22Rv1 (cell line): Measurements from ENCODE around the gene ELF2.
"Not testable (repeated sequence)": the region's sequence is repeated elsewhere in the genome, so short reads cannot be mapped to it uniquely, and the experiment has no call there.

Experiments
- ZFX ChIP-seq: fragments of 450-650 bp; IDR thresholded peaks from 2 replicates; pipeline ENCODE4 v1.6.1; 2017; ENCODE audit warnings: antibody characterized with exemption, borderline replicate concordance
- TF ChIP-seq, protein P1 (sequence below): fragments of 450-650 bp; IDR thresholded peaks from 2 replicates; pipeline ENCODE4 v1.5.1; 2017; ENCODE audit warnings: mild to moderate bottlenecking

DNA sequence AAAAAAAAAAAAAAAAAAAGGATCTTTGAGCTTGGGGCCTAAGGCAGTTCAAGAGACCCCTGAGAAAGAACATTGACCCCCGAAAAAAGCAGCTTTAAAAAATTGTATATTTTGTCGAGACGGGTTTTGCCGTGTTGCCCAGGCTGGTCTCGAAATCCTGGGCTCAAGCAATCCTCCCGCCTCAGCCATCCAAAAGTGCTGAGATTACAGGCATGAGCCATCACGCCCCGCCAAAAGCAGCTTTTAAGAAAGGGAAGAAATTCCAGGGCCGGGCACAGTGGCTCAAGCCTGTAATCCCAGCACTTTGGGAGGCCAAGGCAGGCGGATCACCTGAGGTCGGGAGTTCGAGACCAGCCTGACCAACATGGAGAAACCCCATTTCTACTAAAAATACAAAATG lies 155.9 kb downstream of the ELF2 start:
- TF ChIP-seq, protein P1, sequence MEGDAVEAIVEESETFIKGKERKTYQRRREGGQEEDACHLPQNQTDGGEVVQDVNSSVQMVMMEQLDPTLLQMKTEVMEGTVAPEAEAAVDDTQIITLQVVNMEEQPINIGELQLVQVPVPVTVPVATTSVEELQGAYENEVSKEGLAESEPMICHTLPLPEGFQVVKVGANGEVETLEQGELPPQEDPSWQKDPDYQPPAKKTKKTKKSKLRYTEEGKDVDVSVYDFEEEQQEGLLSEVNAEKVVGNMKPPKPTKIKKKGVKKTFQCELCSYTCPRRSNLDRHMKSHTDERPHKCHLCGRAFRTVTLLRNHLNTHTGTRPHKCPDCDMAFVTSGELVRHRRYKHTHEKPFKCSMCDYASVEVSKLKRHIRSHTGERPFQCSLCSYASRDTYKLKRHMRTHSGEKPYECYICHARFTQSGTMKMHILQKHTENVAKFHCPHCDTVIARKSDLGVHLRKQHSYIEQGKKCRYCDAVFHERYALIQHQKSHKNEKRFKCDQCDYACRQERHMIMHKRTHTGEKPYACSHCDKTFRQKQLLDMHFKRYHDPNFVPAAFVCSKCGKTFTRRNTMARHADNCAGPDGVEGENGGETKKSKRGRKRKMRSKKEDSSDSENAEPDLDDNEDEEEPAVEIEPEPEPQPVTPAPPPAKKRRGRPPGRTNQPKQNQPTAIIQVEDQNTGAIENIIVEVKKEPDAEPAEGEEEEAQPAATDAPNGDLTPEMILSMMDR, result not testable (repeated sequence)
- TF ChIP-seq ZFX, result not testable (repeated sequence)
